ENCODE results near the gene SPATA2. TPM values are rescaled to one million over a fixed set of nuclear protein-coding genes. Genes with fewer than 3 reads are reported as not detected.
A peak's percentile ranks its signal among the peaks of the same experiment; 100 is the strongest.

The SPATA2 gene
- polyA plus RNA-seq, 2 of the 4 experiments (the other 2 are of a cell fraction), result 4.7 to 5.1 TPM

- ATAC-seq, result peak in 1 of 2 experiments; percentile 5; a peak in 2 of 6 replicates
- no peak overlapping the region for H3K4me2 ChIP-seq
Observed at GRCh38 chr20:49887251-49888211, 27.8 kb downstream of the SPATA2 start.

More at GRCh38 chr20:49887251-49888211, 27.8 kb downstream of the SPATA2 start:
- FAIRE-seq, result no peak
- peaks cover 18% of the 10 kb centered on the region for H3K4me1 ChIP-seq
- no peak for DNase-seq (ENCODE audit: low read depth in 1 of 2, low spot score in 1 of 2)
- H3K9me3 ChIP-seq, result no peaks in the 10 kb centered on the region
- H3K4me3 ChIP-seq, result no peak overlapping the region
- peak overlapping the region in 1 of 2 experiments; percentile 71; a peak in 3 of 6 replicates for H3K27ac ChIP-seq
- TF ChIP-seq ZSCAN20 (CRISPR knock-in tag; IDR thresholded peaks at IDR 0.05) (no peak), MAX (IDR thresholded peaks at IDR 0.05) (no peak), ZNF302 (CRISPR knock-in tag; IDR thresholded peaks at IDR 0.05) (no peak), ESRRA (IDR thresholded peaks at IDR 0.05; ENCODE audit: borderline replicate concordance, low read length) (no peak), FOXS1 (CRISPR knock-in tag; IDR thresholded peaks at IDR 0.05) (no peak), REST (IDR thresholded peaks at IDR 0.05) (no peak), ZC3H11A (IDR thresholded peaks at IDR 0.05) (no peak), HMGXB4 (CRISPR knock-in tag; IDR thresholded peaks at IDR 0.05; ENCODE audit: borderline replicate concordance) (no peak), SREBF2 (IDR thresholded peaks at IDR 0.05) (no peak), POLR2A (IDR thresholded peaks at IDR 0.05; ENCODE audit: low read length) (no peak), TFCP2L1 (CRISPR knock-in tag; IDR thresholded peaks at IDR 0.05) (no peak), ZFP36 (IDR thresholded peaks at IDR 0.05; ENCODE audit: borderline replicate concordance, partially characterized antibody) (no peak), ATOH8 (CRISPR knock-in tag; IDR thresholded peaks at IDR 0.05; ENCODE audit: low read depth) (no peak)
- TF ChIP-seq, protein P1, sequence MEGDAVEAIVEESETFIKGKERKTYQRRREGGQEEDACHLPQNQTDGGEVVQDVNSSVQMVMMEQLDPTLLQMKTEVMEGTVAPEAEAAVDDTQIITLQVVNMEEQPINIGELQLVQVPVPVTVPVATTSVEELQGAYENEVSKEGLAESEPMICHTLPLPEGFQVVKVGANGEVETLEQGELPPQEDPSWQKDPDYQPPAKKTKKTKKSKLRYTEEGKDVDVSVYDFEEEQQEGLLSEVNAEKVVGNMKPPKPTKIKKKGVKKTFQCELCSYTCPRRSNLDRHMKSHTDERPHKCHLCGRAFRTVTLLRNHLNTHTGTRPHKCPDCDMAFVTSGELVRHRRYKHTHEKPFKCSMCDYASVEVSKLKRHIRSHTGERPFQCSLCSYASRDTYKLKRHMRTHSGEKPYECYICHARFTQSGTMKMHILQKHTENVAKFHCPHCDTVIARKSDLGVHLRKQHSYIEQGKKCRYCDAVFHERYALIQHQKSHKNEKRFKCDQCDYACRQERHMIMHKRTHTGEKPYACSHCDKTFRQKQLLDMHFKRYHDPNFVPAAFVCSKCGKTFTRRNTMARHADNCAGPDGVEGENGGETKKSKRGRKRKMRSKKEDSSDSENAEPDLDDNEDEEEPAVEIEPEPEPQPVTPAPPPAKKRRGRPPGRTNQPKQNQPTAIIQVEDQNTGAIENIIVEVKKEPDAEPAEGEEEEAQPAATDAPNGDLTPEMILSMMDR (IDR thresholded peaks at IDR 0.05), result no peak
- ChIA-PET POLR2A (no interaction called here), CTCF (interaction anchor here (0.5 to 13.0 kb wide), 52 partner anchors 10 to 575 kb away, joined by 3 to 226 read pairs (median 6); partner anchors contain the start of gene SPATA2)
- 85% methylated on average over 28 of the region's 32 CpGs for WGBS (ENCODE audit: missing lambda C conversion rate)
